Measurements from ENCODE around the gene GOLGA8K.
"Not testable (repeated sequence)": the region's sequence is repeated elsewhere in the genome, so short reads cannot be mapped to it uniquely, and the experiment has no call there.

The GOLGA8K gene

DNA sequence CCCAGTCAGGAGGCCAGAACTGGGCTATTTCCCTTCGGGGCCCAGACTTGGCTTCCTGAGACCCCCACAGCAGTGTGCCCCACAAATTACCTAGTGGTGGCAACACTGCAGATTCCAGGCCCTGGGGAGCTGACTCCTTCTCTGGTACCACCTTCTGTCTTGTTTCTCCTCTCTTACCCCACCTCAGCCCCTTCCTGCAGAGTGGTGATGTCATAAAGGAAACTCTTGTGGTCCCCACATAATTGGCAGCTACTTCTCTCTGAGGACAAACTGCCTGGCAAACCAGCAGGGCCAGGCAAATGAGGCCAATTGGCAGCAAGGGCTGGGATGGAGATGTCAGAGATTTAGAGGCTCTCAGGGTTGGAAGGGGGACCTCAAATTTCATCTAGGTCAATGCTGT lies 44.6 kb downstream of the GOLGA8K start:
- not testable (repeated sequence) for H3K4me1 ChIP-seq (ENCODE audit: control insufficient read depth, insufficient read depth, low read length); H3K36me3 ChIP-seq (ENCODE audit: control insufficient read depth, insufficient read depth, low read length); H3K27me3 ChIP-seq (ENCODE audit: control insufficient read depth, insufficient read depth, low read length, poor library complexity, severe bottlenecking); H3K27ac ChIP-seq (ENCODE audit: insufficient read depth, low read depth, low read length, poor library complexity, severe bottlenecking); H3K9me3 ChIP-seq (ENCODE audit: control insufficient read depth, low read length); H3K4me3 ChIP-seq (ENCODE audit: insufficient read depth, low read depth, low read length)
- 80 to 87% methylated on average over 1 of the region's 1 CpG for WGBS, 2 experiments

DNA sequence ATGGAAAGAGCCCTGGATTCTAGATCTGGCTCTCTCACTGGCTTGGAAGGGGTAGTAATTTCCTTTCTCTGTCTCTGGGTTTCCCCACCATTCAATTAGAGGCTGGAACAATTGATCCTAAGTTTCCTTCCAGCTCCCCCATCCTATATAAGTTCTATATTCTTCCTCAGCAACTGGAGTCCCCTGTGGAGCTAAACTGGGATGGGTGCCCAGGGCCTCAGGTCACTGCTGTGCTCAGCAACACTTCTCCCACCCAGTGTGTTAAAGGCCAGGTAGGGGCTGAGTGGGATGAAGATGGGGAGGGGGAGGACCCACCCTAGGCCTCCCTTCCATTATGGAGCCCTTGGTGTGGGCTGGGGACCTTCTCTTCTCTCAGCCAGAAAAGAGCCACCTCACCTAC lies 46.2 kb downstream of the GOLGA8K start:
- not testable (repeated sequence) for H3K9me3 ChIP-seq (ENCODE audit: control insufficient read depth, low read length); H3K4me3 ChIP-seq (ENCODE audit: insufficient read depth, low read depth, low read length); H3K4me1 ChIP-seq (ENCODE audit: control insufficient read depth, insufficient read depth, low read length); H3K27me3 ChIP-seq (ENCODE audit: control insufficient read depth, insufficient read depth, low read length, poor library complexity, severe bottlenecking); H3K27ac ChIP-seq (ENCODE audit: insufficient read depth, low read depth, low read length, poor library complexity, severe bottlenecking); H3K36me3 ChIP-seq (ENCODE audit: control insufficient read depth, insufficient read depth, low read length)

DNA sequence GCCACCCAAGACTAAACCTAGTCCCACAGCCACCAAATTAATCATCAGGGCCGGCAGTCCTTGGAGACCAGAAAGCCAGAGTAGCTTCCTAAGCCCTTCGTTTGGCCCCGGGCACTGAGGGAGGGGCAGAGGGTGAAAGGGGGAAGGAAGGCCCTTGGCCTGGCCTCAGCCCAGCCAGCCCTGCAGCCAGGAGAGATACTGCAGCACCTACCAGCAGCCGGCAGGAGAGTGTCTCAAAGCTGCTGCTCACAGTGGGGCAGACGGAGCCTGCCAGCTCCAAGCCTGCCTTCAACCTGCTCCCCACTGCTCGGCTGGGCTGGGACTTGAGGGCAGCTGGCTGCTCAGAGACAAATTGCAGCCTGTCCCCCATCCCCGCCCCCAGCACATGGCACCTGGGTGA lies 50.3 kb downstream of the GOLGA8K start:
- not testable (repeated sequence) for H3K27ac ChIP-seq (ENCODE audit: insufficient read depth, low read depth, low read length, poor library complexity, severe bottlenecking); H3K9me3 ChIP-seq (ENCODE audit: control insufficient read depth, low read length)
- WGBS, 2 experiments: no CpG with 5 or more reads among the region's 7 CpGs

DNA sequence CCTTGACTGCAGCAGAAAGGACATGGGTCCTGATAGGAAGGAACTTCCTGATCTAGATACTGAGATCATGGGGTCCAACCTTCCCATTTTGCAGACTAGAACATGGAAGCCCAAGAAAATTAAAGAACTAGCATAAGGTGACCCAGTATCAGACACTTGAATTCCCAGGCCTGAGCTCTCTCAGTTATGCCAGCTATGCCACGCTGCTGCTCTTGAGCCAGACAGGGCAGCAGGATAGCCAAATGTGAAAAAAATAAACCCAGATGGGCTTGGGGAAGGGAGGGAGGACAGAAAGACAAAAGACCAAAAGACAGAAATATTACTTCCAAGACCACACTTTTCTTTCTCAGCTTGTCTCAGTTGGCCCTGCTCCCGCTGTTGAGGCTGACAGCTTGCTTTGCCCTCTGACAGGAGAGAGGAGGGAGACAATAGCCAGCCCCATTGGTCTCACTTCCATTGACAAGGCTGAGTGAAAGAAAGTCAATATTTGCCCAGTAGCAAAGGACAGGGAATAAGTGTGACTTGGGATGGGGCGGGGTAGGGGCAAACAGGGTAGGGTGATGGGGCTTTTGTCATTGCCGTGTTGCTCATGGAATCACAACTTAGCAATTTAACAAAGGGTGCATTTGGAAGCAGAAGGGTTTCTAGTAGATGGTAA lies 52.4 kb downstream of the GOLGA8K start:
- 0 to 51% methylated on average over 2 of the region's 4 CpGs for WGBS, 2 experiments
- H3K4me1 ChIP-seq (ENCODE audit: control insufficient read depth, insufficient read depth, low read length); H3K36me3 ChIP-seq (ENCODE audit: control insufficient read depth, insufficient read depth, low read length); H3K9me3 ChIP-seq (ENCODE audit: control insufficient read depth, low read length); H3K4me3 ChIP-seq (ENCODE audit: insufficient read depth, low read depth, low read length); H3K27ac ChIP-seq (ENCODE audit: insufficient read depth, low read depth, low read length, poor library complexity, severe bottlenecking): not testable (repeated sequence)
- peaks cover 16% of the 10 kb centered on the region for H3K27me3 ChIP-seq (ENCODE audit: control insufficient read depth, insufficient read depth, low read length, poor library complexity, severe bottlenecking)

More for the DNA sequence above, 50.3 kb downstream of the GOLGA8K start:
- not testable (repeated sequence) for H3K4me1 ChIP-seq (ENCODE audit: control insufficient read depth, insufficient read depth, low read length); H3K4me3 ChIP-seq (ENCODE audit: insufficient read depth, low read depth, low read length); H3K27me3 ChIP-seq (ENCODE audit: control insufficient read depth, insufficient read depth, low read length, poor library complexity, severe bottlenecking); H3K36me3 ChIP-seq (ENCODE audit: control insufficient read depth, insufficient read depth, low read length)

DNA sequence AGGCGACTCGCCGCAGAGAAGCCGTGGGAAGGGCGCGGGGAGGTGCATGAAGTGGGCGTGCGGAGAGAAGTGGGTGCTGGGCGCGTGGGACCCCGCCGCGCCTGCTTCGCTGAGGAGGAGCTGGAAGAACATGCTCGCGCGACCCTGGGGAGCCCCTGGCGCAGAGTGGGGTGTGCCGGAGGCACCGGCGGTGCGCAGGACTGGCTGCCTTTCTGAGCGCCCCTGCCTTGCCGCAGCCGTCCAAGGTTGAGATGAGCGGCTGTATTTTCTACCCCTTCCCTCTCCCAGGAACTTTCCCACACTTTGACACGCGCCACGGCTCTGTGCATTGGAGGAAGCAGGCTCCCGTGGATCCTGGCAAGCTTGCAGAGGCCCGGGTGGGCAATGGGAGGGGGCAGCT lies 56.1 kb downstream of the GOLGA8K start:
- not testable (repeated sequence) for H3K27ac ChIP-seq (ENCODE audit: insufficient read depth, low read depth, low read length, poor library complexity, severe bottlenecking); H3K4me3 ChIP-seq (ENCODE audit: insufficient read depth, low read depth, low read length); H3K9me3 ChIP-seq (ENCODE audit: control insufficient read depth, low read length); H3K36me3 ChIP-seq (ENCODE audit: control insufficient read depth, insufficient read depth, low read length); H3K4me1 ChIP-seq (ENCODE audit: control insufficient read depth, insufficient read depth, low read length)
- H3K27me3 ChIP-seq (ENCODE audit: control insufficient read depth, insufficient read depth, low read length, poor library complexity, severe bottlenecking): peaks cover 31% of the 10 kb centered on the region
- 9% methylated on average over 8 of the region's 31 CpGs; no CpG with 5 or more reads in 1 of the 2 experiments for WGBS, 2 experiments

DNA sequence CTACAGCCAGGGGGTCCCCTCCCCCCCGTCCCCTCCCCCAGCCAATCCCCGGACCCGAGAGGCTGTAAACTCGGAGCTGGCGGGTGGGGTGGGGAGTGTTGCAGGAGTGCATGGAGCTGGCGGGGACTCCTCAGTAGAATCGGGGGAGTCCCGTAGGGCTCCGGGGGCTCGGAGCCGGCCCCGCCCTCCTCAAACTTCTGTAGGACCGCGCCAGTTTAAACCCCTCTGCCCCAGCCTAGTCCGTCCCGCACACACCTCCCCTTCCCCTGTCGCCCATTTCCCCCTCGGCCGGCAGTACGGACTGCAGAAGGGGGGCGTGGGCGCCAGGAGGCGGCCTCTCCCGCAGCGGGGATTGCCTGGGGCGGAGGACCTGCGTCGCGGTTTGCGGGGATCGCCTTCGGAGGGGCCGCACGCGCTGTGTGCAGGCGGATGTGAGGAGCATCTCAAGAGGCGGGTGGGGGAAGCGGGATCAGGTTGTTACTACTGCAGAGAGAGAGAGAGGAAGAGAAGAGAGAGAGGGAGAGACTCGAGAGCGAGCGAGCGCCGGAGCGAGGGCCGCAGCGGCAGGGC lies 57.0 kb downstream of the GOLGA8K start:
- not testable (repeated sequence) for H3K36me3 ChIP-seq (ENCODE audit: control insufficient read depth, insufficient read depth, low read length); H3K4me1 ChIP-seq (ENCODE audit: control insufficient read depth, insufficient read depth, low read length); H3K9me3 ChIP-seq (ENCODE audit: control insufficient read depth, low read length); H3K27ac ChIP-seq (ENCODE audit: insufficient read depth, low read depth, low read length, poor library complexity, severe bottlenecking); H3K4me3 ChIP-seq (ENCODE audit: insufficient read depth, low read depth, low read length)
- 0 to 3% methylated on average over 3 to 8 of the region's 46 CpGs for WGBS, 2 experiments
- peaks cover 35% of the 10 kb centered on the region for H3K27me3 ChIP-seq (ENCODE audit: control insufficient read depth, insufficient read depth, low read length, poor library complexity, severe bottlenecking)

DNA sequence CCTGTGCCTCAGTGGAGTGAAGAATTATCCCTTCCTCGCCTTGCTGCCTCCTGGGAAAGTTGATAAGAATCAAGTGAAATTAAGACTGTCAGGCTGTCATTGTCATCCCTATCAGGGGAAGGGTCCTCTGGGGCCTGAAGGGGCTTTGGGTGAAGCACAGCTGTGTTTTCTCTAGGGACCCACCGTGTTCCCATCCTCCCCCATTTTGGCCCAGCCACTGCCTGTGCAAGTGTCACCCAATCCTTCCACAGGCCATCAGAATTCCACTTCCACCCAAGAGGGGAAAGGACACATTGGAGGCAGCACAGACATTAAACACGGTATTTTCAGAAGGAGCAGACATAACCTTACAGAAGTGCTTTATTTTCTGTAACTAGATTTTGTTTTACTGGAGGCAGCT lies 59.2 kb downstream of the GOLGA8K start:
- H3K9me3 ChIP-seq (ENCODE audit: control insufficient read depth, low read length); H3K27ac ChIP-seq (ENCODE audit: insufficient read depth, low read depth, low read length, poor library complexity, severe bottlenecking); H3K4me3 ChIP-seq (ENCODE audit: insufficient read depth, low read depth, low read length); H3K36me3 ChIP-seq (ENCODE audit: control insufficient read depth, insufficient read depth, low read length); H3K4me1 ChIP-seq (ENCODE audit: control insufficient read depth, insufficient read depth, low read length): not testable (repeated sequence)
- WGBS, 2 experiments: 64% methylated on average over 1 of the region's 3 CpGs; no CpG with 5 or more reads in 1 of the 2 experiments
- peaks cover 35% of the 10 kb centered on the region for H3K27me3 ChIP-seq (ENCODE audit: control insufficient read depth, insufficient read depth, low read length, poor library complexity, severe bottlenecking)
